Esophagus muscularis mucosa (tissue), 4 donors: ENCODE data around the gene KRTAP9-4. TPM values are rescaled to one million over a fixed set of nuclear protein-coding genes. Genes with fewer than 3 reads are reported as not detected.
"Not testable (repeated sequence)": the region's sequence is repeated elsewhere in the genome, so short reads cannot be mapped to it uniquely, and the experiment has no call there.

Source experiments
- DNase-seq: peaks from one replicate; pipeline ENCODE4 v3.0.0-alpha.2; 2017; ENCODE audit errors: extremely low spot score
- H3K27ac ChIP-seq, 4 donors: fragments of 200-600 bp; sonication (generic); replicated peaks in 1 of 4; 1 replicate in 3 of 4; 2 replicates in 1 of 4; pipeline ENCODE4 v1.5.1; 2016 to 2019; ENCODE audit warnings: mild to moderate bottlenecking in 1 of 4
- H3K27me3 ChIP-seq, 4 donors: fragments of 200-600 bp; sonication (generic); one replicate each; pipeline versions ENCODE4 v1.5.1 to v1.6.0; 2016 to 2019
- H3K36me3 ChIP-seq, 4 donors: fragments of 200-600 bp; sonication (generic); one replicate each; pipeline ENCODE4 v1.5.1; 2016 to 2019
- H3K4me1 ChIP-seq, 4 donors: fragments of 200-600 bp; sonication (generic); one replicate each; pipeline ENCODE4 v1.5.1; 2016 to 2019
- H3K4me3 ChIP-seq, 4 donors: fragments of 200-600 bp; sonication (generic); 1 replicate in 2 of 4; 2 replicates in 2 of 4; pipeline ENCODE4 v1.5.1; 2016 to 2019; ENCODE audit warnings: mild to moderate bottlenecking in 4 of 4, moderate library complexity in 1 of 4
- H3K9me3 ChIP-seq, 4 donors: fragments of 200-600 bp; sonication (generic); 1 replicate in 3 of 4; 2 replicates in 1 of 4; pipeline ENCODE4 v1.5.1; 2016 to 2019
- EP300 ChIP-seq: sonication (generic); formaldehyde crosslinking; IDR thresholded peaks from one replicate; pipeline ENCODE4 v1.6.1; 2017; ENCODE audit warnings: antibody characterized with exemption
- POLR2A ChIP-seq: fragments of 450-650 bp; IDR thresholded peaks from one replicate; pipeline ENCODE4 v1.6.1; 2017; ENCODE audit warnings: antibody characterized with exemption, moderate library complexity, mild to moderate bottlenecking, low read depth
- POLR2AphosphoS5 ChIP-seq, 2 donors: sonication (generic); formaldehyde crosslinking; IDR thresholded peaks; one replicate each; pipeline ENCODE4 v1.6.1; 2017; ENCODE audit warnings: antibody characterized with exemption in 2 of 2
- WGBS: methylation state at CpG from one replicate; pipeline ENCODE4 v1.1.5; 2018; 5-methylcytosine and 5-hydroxymethylcytosine counted together
- intact Hi-C: fragments of 100-400 bp; cut with DNase I; formaldehyde crosslinking; loops from one replicate; pipeline ENCODE4 v1.15.1; 2023
- total RNA-seq, 4 donors: library from RNA; depleted of rRNA; stranded (reverse); fragments of >200 nt; gene quantifications; one replicate each; pipeline versions ENCODE4 v1.1.0 to v1.2.1, GENCODE V29; 2016
- TF ChIP-seq, protein P1 (sequence below), 3 experiments: fragments of 200-600 bp in 2 of 3; fragments of 450-650 bp in 1 of 3; sonication (generic) in 2 of 3; IDR thresholded peaks; one replicate each; pipeline ENCODE4 v1.5.1; 2017 to 2019; ENCODE audit warnings: antibody characterized with exemption in 3 of 3, mild to moderate bottlenecking in 2 of 3, moderate library complexity in 1 of 3

The KRTAP9-4 gene
- total RNA-seq, 4 donors from 2014 or later = not detected

DNA sequence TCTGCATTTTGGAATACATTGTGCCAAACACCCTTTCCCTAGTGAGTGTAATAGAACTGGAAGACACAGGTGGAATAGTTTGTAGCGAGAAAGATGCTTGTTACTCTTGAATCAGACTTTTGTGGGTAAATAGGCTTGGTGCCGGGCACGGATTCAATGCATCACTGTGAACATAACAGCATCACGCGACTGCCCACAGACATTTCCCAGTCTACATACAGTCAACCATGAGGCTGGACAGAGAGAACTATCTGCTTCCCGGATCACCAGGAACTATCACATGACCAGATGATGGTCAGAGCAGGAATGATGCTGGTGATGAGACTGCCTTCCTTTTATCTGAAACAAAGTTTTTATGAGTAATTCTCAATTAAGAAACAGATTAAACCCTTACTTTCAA, 23.4 kb upstream of the KRTAP9-4 start:
- intact Hi-C loops = no loop called here
- Histone ChIP-seq H3K36me3 (no peaks in the 10 kb centered on the region), H3K4me1 (no peaks in the 10 kb centered on the region), H3K4me3 (no peak overlapping the region), H3K27me3 (peaks cover 0 to 4% (median 0%) of the 10 kb centered on the region in 4 donors), H3K27ac (no peak overlapping the region), H3K9me3 (no peaks in the 10 kb centered on the region)
- DNase-seq = no peak
- TF ChIP-seq POLR2A (no peak), POLR2AphosphoS5 (IDR thresholded peaks at IDR 0.05) (no peak), EP300 (no peak)
- TF ChIP-seq, protein P1, sequence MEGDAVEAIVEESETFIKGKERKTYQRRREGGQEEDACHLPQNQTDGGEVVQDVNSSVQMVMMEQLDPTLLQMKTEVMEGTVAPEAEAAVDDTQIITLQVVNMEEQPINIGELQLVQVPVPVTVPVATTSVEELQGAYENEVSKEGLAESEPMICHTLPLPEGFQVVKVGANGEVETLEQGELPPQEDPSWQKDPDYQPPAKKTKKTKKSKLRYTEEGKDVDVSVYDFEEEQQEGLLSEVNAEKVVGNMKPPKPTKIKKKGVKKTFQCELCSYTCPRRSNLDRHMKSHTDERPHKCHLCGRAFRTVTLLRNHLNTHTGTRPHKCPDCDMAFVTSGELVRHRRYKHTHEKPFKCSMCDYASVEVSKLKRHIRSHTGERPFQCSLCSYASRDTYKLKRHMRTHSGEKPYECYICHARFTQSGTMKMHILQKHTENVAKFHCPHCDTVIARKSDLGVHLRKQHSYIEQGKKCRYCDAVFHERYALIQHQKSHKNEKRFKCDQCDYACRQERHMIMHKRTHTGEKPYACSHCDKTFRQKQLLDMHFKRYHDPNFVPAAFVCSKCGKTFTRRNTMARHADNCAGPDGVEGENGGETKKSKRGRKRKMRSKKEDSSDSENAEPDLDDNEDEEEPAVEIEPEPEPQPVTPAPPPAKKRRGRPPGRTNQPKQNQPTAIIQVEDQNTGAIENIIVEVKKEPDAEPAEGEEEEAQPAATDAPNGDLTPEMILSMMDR (IDR thresholded peaks at IDR 0.05) = no peak
- 76% methylated on average over 6 of the region's 6 CpGs for WGBS

DNA sequence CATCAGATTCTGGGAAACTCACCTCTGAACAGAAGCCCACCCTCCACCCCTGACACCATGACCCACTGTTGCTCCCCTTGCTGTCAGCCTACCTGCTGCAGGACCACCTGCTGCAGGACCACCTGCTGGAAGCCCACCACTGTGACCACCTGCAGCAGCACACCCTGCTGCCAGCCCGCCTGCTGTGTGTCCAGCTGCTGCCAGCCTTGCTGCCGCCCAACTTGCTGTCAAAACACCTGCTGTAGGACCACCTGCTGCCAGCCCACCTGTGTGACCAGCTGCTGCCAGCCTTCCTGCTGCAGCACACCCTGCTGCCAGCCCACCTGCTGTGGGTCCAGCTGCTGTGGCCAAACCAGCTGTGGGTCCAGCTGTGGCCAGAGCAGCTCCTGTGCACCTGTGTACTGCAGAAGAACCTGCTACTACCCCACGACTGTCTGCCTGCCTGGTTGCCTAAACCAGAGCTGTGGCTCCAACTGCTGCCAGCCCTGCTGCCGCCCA, 22.8 kb upstream of the KRTAP9-4 start, which contains the start of gene KRTAP9-2:
Gene KRTAP9-2 (plus strand): TSS at position 51 of the 498 bp plus-strand sequence. CDS start 7 bp downstream, at position 58.
- H3K9me3 ChIP-seq, H3K27me3 ChIP-seq, H3K4me1 ChIP-seq, H3K27ac ChIP-seq, intact Hi-C loops, H3K4me3 ChIP-seq, DNase-seq, H3K36me3 ChIP-seq: not testable (repeated sequence)
- no CpG with 5 or more reads among the region's 4 CpGs for whole genome bisulfite sequencing

DNA sequence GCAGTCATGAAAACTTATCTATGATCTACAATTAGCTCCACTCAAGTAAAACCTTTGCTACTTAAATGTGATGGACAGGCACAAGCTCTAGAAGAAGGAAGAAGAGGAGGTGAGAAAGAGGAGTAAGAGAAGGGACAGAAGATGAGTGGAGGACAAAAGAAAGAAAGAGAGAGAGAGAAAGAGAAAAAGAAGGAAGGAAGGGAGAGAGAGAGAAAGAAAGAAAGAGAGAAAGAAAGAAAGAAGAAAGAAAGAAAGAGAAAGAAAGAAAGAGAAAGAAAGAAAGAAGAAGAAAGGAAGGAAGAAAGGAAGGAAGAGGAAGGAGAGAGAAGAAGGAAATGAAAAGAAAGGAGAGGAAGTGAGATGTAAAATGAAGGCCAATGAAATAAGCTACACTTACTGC, 19.4 kb upstream of the KRTAP9-4 start:
- no peaks in the 10 kb centered on the region for H3K9me3 ChIP-seq
- H3K36me3 ChIP-seq = no peaks in the 10 kb centered on the region
- intact Hi-C loops = no loop called here
- H3K27me3 ChIP-seq = peaks cover 0 to 24% (median 0%) of the 10 kb centered on the region in 4 donors
- H3K4me3 ChIP-seq = no peak overlapping the region
- DNase-seq = no peak
- H3K27ac ChIP-seq = no peak overlapping the region
- no peaks in the 10 kb centered on the region for H3K4me1 ChIP-seq
- no peak for TF ChIP-seq POLR2A
- TF ChIP-seq POLR2AphosphoS5 (IDR thresholded peaks at IDR 0.05) = no peak
- no peak for TF ChIP-seq EP300
- TF ChIP-seq, protein P1 (IDR thresholded peaks at IDR 0.05) = no peak

DNA sequence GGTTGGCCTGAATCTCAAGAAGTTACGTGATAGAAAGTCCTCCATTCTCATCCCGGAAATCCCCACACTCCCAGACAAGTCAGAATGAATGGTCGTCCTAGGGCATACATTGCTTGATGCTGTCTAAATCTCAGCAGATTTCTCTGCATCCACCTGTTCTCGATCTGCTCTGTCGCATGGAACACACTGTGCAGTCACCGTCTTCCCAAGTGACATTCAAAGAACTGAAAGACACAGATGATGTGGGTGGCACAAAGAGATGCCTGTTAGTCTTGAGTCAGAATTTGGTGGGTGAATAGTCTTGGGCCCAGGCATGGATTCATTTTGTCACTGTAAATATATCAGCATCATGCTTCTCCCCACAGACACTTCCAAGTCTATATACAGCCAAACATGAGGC, 17.8 kb upstream of the KRTAP9-4 start:
- H3K36me3 ChIP-seq = no peaks in the 10 kb centered on the region
- H3K4me1 ChIP-seq = no peaks in the 10 kb centered on the region
- TF ChIP-seq, protein P1 (IDR thresholded peaks at IDR 0.05) = no peak
- TF ChIP-seq POLR2AphosphoS5 (IDR thresholded peaks at IDR 0.05) = no peak
- no peak for TF ChIP-seq EP300
- no peak for TF ChIP-seq POLR2A
- no peak overlapping the region for H3K4me3 ChIP-seq
- no peak overlapping the region for H3K27ac ChIP-seq
- no peak for DNase-seq
- no peaks in the 10 kb centered on the region for H3K9me3 ChIP-seq
- intact Hi-C loops = no loop called here
- peaks cover 0 to 24% (median 0%) of the 10 kb centered on the region in 4 donors for H3K27me3 ChIP-seq
- 83% methylated on average over 6 of the region's 6 CpGs for WGBS

DNA sequence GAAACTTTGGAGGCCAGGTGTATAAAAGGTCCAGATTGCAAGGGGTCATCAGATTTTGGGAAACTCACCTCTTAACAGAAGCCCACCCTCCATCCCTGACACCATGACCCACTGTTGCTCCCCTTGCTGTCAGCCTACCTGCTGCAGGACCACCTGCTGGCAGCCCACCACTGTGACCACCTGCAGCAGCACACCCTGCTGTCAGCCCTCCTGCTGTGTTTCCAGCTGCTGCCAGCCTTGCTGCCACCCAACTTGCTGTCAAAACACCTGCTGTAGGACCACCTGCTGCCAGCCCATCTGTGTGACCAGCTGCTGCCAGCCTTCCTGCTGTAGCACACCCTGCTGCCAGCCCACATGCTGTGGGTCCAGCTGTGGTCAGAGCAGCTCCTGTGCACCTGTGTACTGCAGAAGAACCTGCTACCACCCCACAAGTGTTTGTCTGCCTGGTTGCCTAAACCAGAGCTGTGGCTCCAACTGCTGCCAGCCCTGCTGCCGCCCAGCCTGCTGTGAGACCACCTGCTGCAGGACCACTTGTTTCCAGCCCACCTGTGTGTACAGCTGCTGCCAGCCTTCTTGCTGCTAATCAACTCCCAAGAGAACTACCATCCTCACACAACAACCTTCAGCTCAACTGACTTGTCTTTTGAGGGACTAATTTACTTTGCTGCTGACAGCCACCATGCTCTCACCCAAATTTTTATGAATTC, 16.9 kb upstream of the KRTAP9-4 start, which contains the start of gene KRTAP9-3:
Gene KRTAP9-3 (plus strand): TSS at position 51 of the 707 bp plus-strand sequence. CDS start 53 bp downstream, at position 104.
- H3K4me1 ChIP-seq, H3K36me3 ChIP-seq, H3K4me3 ChIP-seq, H3K27ac ChIP-seq, DNase-seq, intact Hi-C loops, H3K9me3 ChIP-seq: not testable (repeated sequence)
- peaks cover 0 to 24% (median 0%) of the 10 kb centered on the region in 4 donors for H3K27me3 ChIP-seq
- 86% methylated on average over 1 of the region's 1 CpG for WGBS

DNA sequence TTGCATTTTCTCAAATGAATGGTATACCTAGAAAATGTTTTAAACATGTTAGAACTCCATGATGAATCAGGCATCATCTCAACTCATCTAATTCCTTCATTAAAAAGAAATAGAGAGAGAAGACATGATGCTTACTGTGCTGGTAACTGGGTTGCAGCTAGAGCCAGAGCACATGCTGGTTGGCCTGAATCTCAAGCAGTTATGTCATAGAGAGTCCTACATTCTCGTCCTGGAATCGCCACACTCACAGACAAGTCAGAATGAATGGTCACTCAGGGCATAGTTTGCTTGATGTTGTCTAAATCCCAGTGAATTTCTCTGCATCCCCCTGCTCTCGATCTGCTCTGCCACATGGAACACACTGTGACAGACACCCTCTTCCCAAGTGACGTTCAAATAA, 12.4 kb upstream of the KRTAP9-4 start:
- not testable (repeated sequence) for H3K36me3 ChIP-seq

DNA sequence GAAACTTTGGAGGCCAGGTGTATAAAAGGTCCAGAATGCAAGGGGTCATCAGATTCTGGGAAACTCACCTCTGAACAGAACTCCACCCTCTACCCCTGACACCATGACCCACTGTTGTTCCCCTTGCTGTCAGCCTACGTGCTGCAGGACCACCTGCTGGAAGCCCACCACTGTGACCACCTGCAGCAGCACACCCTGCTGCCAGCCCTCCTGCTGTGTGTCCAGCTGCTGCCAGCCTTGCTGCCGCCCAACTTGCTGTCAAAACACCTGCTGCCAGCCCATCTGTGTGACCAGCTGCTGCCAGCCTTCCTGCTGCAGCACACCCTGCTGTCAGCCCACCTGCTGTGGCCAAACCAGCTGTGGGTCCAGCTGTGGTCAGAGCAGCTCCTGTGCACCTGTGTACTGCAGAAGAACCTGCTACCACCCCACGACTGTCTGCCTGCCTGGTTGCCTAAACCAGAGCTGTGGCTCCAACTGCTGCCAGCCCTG, 11.5 kb upstream of the KRTAP9-4 start, which contains the start of gene KRTAP9-8:
Gene KRTAP9-8 (plus strand): TSS at position 51 of the 489 bp plus-strand sequence. CDS start 53 bp downstream, at position 104.
- intact Hi-C loops, H3K36me3 ChIP-seq, DNase-seq, H3K27ac ChIP-seq, H3K4me3 ChIP-seq, H3K4me1 ChIP-seq, H3K9me3 ChIP-seq: not testable (repeated sequence)
- no CpG with 5 or more reads among the region's 3 CpGs for WGBS
- H3K27me3 ChIP-seq = peaks cover 0 to 22% (median 0%) of the 10 kb centered on the region in 4 donors

More for the DNA sequence above, 12.4 kb upstream of the KRTAP9-4 start:
- H3K27ac ChIP-seq, H3K4me1 ChIP-seq, intact Hi-C loops, DNase-seq, H3K4me3 ChIP-seq, H3K9me3 ChIP-seq: not testable (repeated sequence)
- H3K27me3 ChIP-seq = peaks cover 0 to 29% (median 0%) of the 10 kb centered on the region in 4 donors
- WGBS = 89% methylated on average over 4 of the region's 4 CpGs

DNA sequence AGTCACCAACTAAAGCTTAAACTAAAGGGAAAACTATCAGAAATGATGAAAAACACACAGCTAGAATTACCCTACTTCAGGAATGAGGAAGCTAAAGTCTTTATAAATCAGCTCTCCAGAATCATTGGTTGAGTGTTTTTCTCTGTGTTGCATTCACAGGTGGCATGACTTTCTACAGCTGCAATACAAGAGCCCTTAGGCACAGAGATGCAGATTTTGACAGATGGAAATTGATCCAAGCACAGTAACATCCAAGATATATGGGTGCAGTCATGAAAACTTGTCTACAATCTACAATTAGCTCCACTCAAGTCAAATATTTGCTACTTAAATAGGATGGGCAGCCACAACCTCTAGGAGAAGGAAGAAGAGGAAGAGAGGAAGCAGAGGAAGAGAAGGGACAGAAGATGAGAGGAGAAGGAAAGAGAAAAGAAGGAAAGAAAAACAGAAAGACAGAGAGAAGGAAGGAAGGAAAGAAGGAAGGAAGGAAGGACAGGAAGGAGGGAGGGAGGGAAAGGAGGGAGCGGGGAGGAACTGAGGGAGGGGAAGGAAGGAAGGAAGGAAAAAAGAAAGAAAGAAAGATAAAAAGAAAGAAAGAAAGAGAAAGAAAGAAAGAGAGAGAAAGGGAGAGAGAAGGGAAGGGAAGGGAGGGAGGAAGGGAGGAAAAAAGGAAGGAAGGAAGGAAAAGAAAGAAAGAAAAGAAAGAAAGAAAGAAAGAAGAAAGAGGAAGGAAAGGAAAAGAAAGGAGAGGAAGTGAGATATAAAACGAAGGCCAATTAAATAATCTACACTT, 2.3 kb upstream of the KRTAP9-4 start:
- intact Hi-C loops, H3K27me3 ChIP-seq: not testable (repeated sequence)

More for the DNA sequence above, 2.3 kb upstream of the KRTAP9-4 start:
- not testable (repeated sequence) for H3K27ac ChIP-seq, H3K36me3 ChIP-seq, H3K4me3 ChIP-seq, DNase-seq, H3K4me1 ChIP-seq, H3K9me3 ChIP-seq
- 55% methylated on average over 2 of the region's 2 CpGs for WGBS
